GM18498 (cell line): ENCODE results near the gene RPS10.
"Not testable (repeated sequence)": the region's sequence is repeated elsewhere in the genome, so short reads cannot be mapped to it uniquely, and the experiment has no call there.

Source experiments
- ATAC-seq: cut with Tn5 transposase; IDR thresholded peaks from one replicate; pipeline ENCODE4 v1.9.1; 2021; ENCODE audit warnings: mild to moderate bottlenecking, moderate library complexity; ENCODE audit not compliant: unreplicated experiment

RPS10 gene

DNA sequence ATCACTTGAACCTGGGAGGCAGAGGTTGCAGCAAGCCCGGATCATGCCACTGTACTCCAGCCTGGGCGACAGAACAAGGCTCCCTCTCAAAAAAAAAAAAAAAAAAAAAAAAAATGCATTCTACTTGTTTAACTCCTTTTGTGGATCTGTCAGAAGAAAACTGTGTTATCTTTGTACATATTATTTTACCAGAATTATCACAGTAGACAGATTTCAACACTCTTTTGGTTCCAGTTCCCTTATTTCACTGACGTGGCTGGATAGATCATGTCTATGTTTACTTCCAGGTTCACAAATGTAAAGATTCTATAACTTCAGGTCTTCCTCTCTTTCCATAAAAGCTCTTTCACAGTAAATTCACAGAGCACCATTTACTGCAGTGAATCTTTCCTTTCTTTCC lies 51.8 kb downstream of the RPS10 start:
- no peak for ATAC-seq

DNA sequence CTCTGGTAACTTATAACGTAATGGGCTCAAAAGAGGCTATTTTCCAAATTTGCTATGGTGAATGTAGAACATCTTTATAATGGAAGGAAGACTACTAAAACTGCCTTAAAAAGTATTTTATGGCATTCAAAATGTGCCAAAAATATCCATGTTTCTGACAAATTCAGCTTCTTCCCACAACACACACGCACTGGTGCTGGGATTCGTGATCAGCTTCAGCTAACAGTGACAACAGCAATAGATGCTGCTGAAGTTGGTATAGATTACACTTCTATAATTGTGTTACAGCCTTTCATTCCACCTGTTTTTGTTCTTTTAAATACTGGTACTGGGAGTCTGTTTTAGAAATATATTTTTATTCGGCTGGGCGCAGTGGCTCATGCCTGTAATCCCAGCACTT lies 52.4 kb downstream of the RPS10 start:
- no peak for ATAC-seq

- ATAC-seq = not testable (repeated sequence)
Observed at GRCh38 chr6:34371865-34372264, 54.0 kb downstream of the RPS10 start.

DNA sequence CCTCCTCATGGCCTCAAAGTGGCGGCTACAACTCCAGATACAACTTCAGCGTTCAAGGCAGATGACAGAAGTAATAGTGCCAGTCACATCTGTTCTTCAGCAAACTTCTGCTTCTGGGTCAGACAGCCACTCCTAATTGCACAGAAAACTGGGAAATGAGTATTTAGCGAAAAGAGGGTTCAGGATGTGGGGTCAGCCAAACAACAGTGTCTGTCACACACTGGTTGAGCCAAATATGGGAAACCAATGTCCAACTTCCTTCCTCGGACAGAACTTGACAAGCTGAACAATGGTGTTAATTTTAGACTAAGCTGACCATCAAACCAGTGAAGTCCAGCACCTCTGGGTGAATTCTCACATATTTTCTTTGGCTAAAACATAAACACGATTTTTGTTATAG lies 55.5 kb downstream of the RPS10 start:
- no peak for ATAC-seq

GRCh38 chr6:34369385-34369784 lies 56.5 kb downstream of the RPS10 start:
- ATAC-seq = no peak
